ENCODE results near the gene MED13L. TPM values are rescaled to one million over a fixed set of nuclear protein-coding genes. Genes with fewer than 3 reads are reported as not detected.

The MED13L gene
- total RNA-seq, 2 experiments from 2014 or later = 74.7 to 76.9 TPM

DNA sequence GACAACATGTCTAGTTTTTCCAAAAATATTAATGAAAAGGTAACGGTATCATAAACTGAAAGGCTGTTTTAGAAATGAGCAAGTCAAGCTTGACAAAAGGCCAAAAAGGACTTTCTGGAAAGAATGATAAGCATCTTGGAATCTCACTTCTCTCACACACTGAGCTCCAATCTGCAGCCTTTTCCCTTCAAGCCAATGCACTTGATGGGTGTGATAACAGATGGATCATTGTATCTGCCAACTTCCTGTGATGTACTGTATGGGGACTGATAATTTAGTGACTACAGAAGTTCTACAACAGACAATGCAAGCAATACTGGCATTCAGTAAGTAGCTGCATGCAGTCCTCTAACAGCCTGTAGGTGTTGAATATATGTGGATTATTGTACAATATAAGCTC is 147.1 kb downstream of the MED13L start:
- Mint-ChIP-seq H3K36me3 (ENCODE audit: low read depth) (no peaks in the 10 kb centered on the region), H3K9me3 (ENCODE audit: insufficient read depth) (no peaks in the 10 kb centered on the region), H3K4me3 (no peak overlapping the region), H3K27me3 (ENCODE audit: low read depth) (no peaks in the 10 kb centered on the region), H3K4me1 (ENCODE audit: low read depth) (peaks cover 36% of the 10 kb centered on the region), H3K27ac (no peak overlapping the region)
- POLR2A ChIA-PET = no interaction called here
- ATAC-seq (no peak), DNase-seq (no peak)
- CTCF ChIA-PET = interaction anchor here (0.7 to 1.0 kb wide), 4 partner anchors 12 to 160 kb away, joined by 3 to 6 read pairs (median 3); no protein-coding TSS in a partner anchor

DNA sequence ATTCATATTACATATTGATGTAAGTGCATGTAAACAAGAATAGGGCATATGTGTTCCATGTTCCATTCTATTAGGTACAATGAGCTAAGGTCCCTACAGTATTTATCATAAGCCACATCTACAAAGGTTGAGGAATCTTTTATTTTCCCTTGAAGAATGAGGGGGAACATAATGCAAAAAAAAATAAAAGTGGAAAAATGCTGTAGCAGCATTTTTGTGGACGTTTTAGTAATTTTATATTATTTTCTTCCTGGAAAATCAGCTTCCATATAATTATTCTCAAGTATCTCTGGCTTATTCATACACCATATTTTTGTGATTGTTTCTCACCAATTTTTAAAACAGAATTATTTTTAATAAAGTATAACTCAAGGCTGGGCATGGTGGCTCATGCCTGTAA is 148.7 kb downstream of the MED13L start:
- Mint-ChIP-seq H3K4me3 (no peak overlapping the region), H3K27me3 (ENCODE audit: low read depth) (no peaks in the 10 kb centered on the region), H3K4me1 (ENCODE audit: low read depth) (peaks cover 30% of the 10 kb centered on the region), H3K36me3 (ENCODE audit: low read depth) (no peaks in the 10 kb centered on the region), H3K27ac (no peak overlapping the region), H3K9me3 (ENCODE audit: insufficient read depth) (no peaks in the 10 kb centered on the region)
- DNase-seq (no peak), ATAC-seq (no peak)
- ChIA-PET POLR2A (no interaction called here), CTCF (interaction anchor here (1.0 to 2.4 kb wide), 3 partner anchors 8 to 22 kb away, joined by 3 to 14 read pairs (median 4); no protein-coding TSS in a partner anchor)

DNA sequence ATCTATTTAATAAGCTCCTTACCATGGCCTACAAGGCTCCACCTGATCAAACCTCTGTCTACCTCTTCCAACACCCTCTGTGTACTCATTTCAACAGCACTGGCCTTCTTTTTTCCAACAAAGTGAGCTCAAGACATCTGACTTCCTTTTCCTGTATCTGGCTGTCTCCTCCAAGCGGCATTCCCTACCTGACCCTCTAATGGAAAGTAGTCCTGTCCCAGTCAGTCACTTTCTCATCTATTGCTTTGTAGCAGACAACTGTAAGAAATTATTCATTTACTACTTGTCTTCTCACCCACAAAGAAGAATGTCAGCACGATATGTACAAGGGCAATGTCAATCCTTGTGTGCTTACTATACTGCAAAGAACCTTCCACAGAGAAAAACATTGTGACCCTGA is 149.6 kb downstream of the MED13L start:
- ChIA-PET CTCF (interaction anchor here (0.9 to 2.4 kb wide), 4 partner anchors 9 to 61 kb away, joined by 3 to 14 read pairs (median 3); no protein-coding TSS in a partner anchor), POLR2A (no interaction called here)
- Mint-ChIP-seq H3K4me3 (no peak overlapping the region), H3K4me1 (ENCODE audit: low read depth) (peaks cover 28% of the 10 kb centered on the region), H3K27ac (no peak overlapping the region), H3K27me3 (ENCODE audit: low read depth) (no peaks in the 10 kb centered on the region), H3K9me3 (ENCODE audit: insufficient read depth) (no peaks in the 10 kb centered on the region), H3K36me3 (ENCODE audit: low read depth) (no peaks in the 10 kb centered on the region)
- no peak for DNase-seq
- no peak for ATAC-seq

- CTCF ChIA-PET = interaction anchor here (2.4 kb wide), 1 partner anchor 10 kb away, joined by 14 read pairs; no protein-coding TSS in a partner anchor
- POLR2A ChIA-PET = no interaction called here
- no peaks in the 10 kb centered on the region for H3K36me3 Mint-ChIP-seq (ENCODE audit: low read depth)
- DNase-seq (no peak), ATAC-seq (no peak)
- no peak overlapping the region for H3K27ac Mint-ChIP-seq
- H3K9me3 Mint-ChIP-seq (ENCODE audit: insufficient read depth) = no peaks in the 10 kb centered on the region
- H3K27me3 Mint-ChIP-seq (ENCODE audit: low read depth) = no peaks in the 10 kb centered on the region
- H3K4me3 Mint-ChIP-seq = no peak overlapping the region
- H3K4me1 Mint-ChIP-seq (ENCODE audit: low read depth) = peaks cover 40% of the 10 kb centered on the region
These were observed 150.9 kb downstream of the MED13L start for GRCh38 chr12:116126610-116127009.

DNA sequence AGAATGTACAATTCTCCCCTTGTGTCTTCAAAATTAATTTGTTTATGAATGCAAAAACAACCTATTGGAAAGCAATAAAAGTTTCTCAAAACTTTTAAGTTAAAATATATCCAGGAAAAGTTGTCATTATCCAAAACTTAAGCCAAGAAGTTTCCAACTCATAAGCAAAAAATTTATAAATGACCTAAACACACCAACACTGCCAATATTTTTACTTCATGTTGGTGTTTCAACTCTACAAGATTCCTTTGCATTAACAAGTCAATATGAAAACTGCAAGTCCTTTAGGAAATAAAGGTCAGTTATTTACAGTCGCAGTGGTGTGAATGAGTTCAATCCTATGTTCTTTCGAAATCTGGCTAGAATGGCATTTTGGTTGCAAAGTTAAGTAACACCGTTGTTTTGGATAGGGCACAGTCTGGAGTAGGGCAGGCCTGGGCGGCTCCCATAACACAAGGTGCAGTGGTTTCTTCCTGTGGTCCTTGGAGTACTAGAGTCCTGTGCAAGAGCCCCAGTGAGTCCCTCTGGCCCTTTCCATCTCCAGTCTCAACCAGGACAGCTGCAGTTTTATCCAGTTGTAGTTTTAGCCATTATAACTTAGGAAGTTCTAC is 151.4 kb downstream of the MED13L start:
- H3K27ac Mint-ChIP-seq = no peak overlapping the region
- no peaks in the 10 kb centered on the region for H3K9me3 Mint-ChIP-seq (ENCODE audit: insufficient read depth)
- no peak for ATAC-seq
- peaks cover 42% of the 10 kb centered on the region for H3K4me1 Mint-ChIP-seq (ENCODE audit: low read depth)
- ChIA-PET CTCF (interaction anchor here (2.4 kb wide), 1 partner anchor 11 kb away, joined by 14 read pairs; no protein-coding TSS in a partner anchor), POLR2A (no interaction called here)
- no peak for DNase-seq
- H3K4me3 Mint-ChIP-seq = no peak overlapping the region
- no peaks in the 10 kb centered on the region for H3K36me3 Mint-ChIP-seq (ENCODE audit: low read depth)
- no peaks in the 10 kb centered on the region for H3K27me3 Mint-ChIP-seq (ENCODE audit: low read depth)

GRCh38 chr12:116125084-116125483 is 152.4 kb downstream of the MED13L start:
- DNase-seq (no peak), ATAC-seq (no peak)
- Mint-ChIP-seq H3K27ac (no peak overlapping the region), H3K27me3 (ENCODE audit: low read depth) (no peaks in the 10 kb centered on the region), H3K36me3 (ENCODE audit: low read depth) (no peaks in the 10 kb centered on the region), H3K9me3 (ENCODE audit: insufficient read depth) (no peaks in the 10 kb centered on the region), H3K4me1 (ENCODE audit: low read depth) (peaks cover 42% of the 10 kb centered on the region), H3K4me3 (no peak overlapping the region)
- ChIA-PET CTCF (interaction anchor here (1.0 kb wide), 1 partner anchor 38 kb away, joined by 3 read pairs; no protein-coding TSS in a partner anchor), POLR2A (no interaction called here)

DNA sequence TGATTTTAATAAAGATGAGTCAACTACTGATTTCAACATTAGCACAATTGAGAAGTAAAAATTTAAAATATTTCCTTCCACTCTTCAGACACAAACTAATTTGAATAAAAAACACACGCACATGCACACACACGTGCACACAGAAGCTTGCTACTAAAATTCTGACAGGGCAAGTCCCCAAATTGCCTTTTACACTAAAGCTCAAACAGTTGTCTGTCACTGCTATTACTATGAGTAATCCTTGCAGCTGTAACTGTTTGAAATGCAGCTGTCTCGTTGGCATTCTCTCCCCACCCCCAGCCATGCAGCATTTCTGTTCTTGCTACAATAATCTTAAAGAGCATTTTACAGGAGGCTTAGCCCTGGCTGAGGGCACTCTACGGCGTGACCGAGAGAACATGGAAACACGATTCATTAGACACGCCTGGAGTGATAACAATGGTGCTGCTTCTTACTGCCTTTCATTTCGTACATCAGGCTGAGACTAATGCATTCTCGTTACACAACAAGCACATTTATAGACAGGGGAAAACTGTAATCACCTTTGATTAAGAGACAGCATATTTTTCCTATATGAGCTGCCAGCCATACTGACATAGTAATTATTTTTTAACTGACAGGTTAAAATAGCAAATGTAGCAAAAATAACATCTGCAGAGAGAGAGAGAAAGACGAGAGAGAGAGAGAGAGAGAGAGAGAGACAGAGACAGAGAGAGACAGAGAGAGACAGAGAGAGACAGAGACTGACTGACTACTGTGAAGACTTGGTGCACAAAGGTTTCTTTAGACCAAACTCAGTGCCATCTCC is 153.8 kb downstream of the MED13L start:
- H3K27ac Mint-ChIP-seq = no peak overlapping the region
- ChIA-PET CTCF (interaction anchor here (1.0 to 1.4 kb wide), 3 partner anchors 27 to 113 kb away, joined by 3 read pairs; no protein-coding TSS in a partner anchor), POLR2A (no interaction called here)
- H3K27me3 Mint-ChIP-seq (ENCODE audit: low read depth) = no peaks in the 10 kb centered on the region
- H3K4me3 Mint-ChIP-seq = no peak overlapping the region
- peaks cover 40% of the 10 kb centered on the region for H3K4me1 Mint-ChIP-seq (ENCODE audit: low read depth)
- no peaks in the 10 kb centered on the region for H3K36me3 Mint-ChIP-seq (ENCODE audit: low read depth)
- DNase-seq (no peak), ATAC-seq (no peak)
- H3K9me3 Mint-ChIP-seq (ENCODE audit: insufficient read depth) = no peaks in the 10 kb centered on the region

GRCh38 chr12:116122628-116123027 is 154.9 kb downstream of the MED13L start:
- Mint-ChIP-seq H3K4me1 (ENCODE audit: low read depth) (peaks cover 40% of the 10 kb centered on the region), H3K36me3 (ENCODE audit: low read depth) (no peaks in the 10 kb centered on the region), H3K9me3 (ENCODE audit: insufficient read depth) (no peaks in the 10 kb centered on the region), H3K27ac (no peak overlapping the region), H3K27me3 (ENCODE audit: low read depth) (no peaks in the 10 kb centered on the region), H3K4me3 (no peak overlapping the region)
- ATAC-seq (no peak), DNase-seq (no peak)
- POLR2A ChIA-PET = no interaction called here
- CTCF ChIA-PET = interaction anchor here (1.0 kb wide), 1 partner anchor 114 kb away, joined by 3 read pairs; no protein-coding TSS in a partner anchor

DNA sequence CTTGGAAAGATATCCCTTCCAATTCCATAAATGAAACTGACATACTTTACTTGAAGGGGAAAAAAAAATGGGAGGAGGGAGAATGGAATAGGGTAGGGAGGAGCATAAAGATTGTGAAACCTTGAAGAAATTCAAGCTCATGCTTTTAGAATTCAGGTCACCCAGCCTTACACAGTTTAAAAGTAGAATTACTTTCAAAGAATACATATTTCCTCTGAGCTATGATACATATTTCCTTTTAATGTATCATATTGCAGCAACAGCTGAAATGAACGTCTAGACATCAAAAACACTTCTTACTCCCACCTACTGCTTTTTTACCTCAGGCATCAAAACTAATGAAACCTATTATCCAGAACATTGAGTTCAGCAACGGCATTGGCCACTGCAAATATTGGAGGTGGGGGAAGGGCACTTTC is 156.0 kb downstream of the MED13L start:
- H3K36me3 Mint-ChIP-seq (ENCODE audit: low read depth) = no peaks in the 10 kb centered on the region
- no peak overlapping the region for H3K4me3 Mint-ChIP-seq
- ATAC-seq (no peak), DNase-seq (no peak)
- no peaks in the 10 kb centered on the region for H3K27me3 Mint-ChIP-seq (ENCODE audit: low read depth)
- CTCF ChIA-PET = interaction anchor here (0.6 to 1.6 kb wide), 8 partner anchors 9 to 479 kb away, joined by 3 to 4 read pairs (median 3); no protein-coding TSS in a partner anchor
- H3K27ac Mint-ChIP-seq = no peak overlapping the region
- no peaks in the 10 kb centered on the region for H3K9me3 Mint-ChIP-seq (ENCODE audit: insufficient read depth)
- POLR2A ChIA-PET = interaction anchor here (0.7 kb wide), 1 partner anchor 18 kb away, joined by 3 read pairs; no protein-coding TSS in a partner anchor
- peaks cover 42% of the 10 kb centered on the region for H3K4me1 Mint-ChIP-seq (ENCODE audit: low read depth)

DNA sequence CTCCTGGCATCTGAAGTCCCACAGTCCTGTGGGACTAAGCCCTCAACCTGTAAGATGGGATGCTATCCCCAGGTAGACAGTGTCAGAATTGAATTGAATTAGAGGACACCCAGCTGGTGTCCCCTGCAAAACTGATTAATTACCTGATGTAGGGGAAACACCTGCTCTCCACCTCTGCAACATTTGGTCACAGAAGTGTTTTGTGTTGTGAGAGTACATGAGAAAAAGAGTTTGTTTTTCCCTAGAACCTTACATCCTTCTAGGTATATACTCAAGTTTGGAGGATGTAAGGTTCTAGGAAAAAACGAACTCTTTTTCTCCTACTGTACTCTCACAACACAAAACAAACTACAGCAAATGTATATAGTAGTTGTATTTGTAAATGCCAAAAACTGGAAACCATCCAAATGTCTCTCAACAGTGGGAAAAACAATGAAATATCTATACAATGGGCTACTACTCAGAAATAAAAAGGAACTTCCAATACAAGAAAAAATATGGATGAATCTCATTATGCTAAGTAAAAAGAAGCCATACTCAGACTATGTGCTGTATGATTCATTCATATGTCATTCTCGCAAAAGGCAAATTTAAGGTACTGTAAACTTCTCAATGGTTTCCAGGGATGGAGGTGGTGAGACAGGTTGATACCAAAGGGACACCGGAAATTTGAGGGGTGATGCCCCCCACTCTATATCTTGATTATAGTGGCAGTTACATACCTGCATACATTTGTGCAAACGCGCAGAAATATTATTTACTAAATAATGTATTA is 160.7 kb downstream of the MED13L start:
- H3K9me3 Mint-ChIP-seq (ENCODE audit: insufficient read depth) = no peaks in the 10 kb centered on the region
- no peak overlapping the region for H3K27ac Mint-ChIP-seq
- peaks cover 18% of the 10 kb centered on the region for H3K4me1 Mint-ChIP-seq (ENCODE audit: low read depth)
- H3K36me3 Mint-ChIP-seq (ENCODE audit: low read depth) = no peaks in the 10 kb centered on the region
- ChIA-PET CTCF (no interaction called here), POLR2A (no interaction called here)
- DNase-seq (no peak), ATAC-seq (no peak)
- H3K27me3 Mint-ChIP-seq (ENCODE audit: low read depth) = no peaks in the 10 kb centered on the region
- no peak overlapping the region for H3K4me3 Mint-ChIP-seq

GRCh38 chr12:116113398-116114130 is 163.9 kb downstream of the MED13L start:
- Mint-ChIP-seq H3K36me3 (ENCODE audit: low read depth) (peaks cover 6% of the 10 kb centered on the region), H3K27ac (no peak overlapping the region), H3K4me1 (ENCODE audit: low read depth) (peaks cover 2% of the 10 kb centered on the region), H3K9me3 (ENCODE audit: insufficient read depth) (no peaks in the 10 kb centered on the region), H3K4me3 (no peak overlapping the region), H3K27me3 (ENCODE audit: low read depth) (no peaks in the 10 kb centered on the region)
- no peak for DNase-seq
- CTCF ChIA-PET = interaction anchor here (0.8 kb wide), 1 partner anchor 8 kb away, joined by 4 read pairs; no protein-coding TSS in a partner anchor
- POLR2A ChIA-PET = no interaction called here
- no peak for ATAC-seq

Measured in activated CD8-positive, alpha-beta T cell treated with anti-CD3 and anti-CD28 coated beads, Interleukin-2, amount 10 ng/mL, durations not matched to agents 7 days and 5 days (primary cell).